Measurements from ENCODE around the gene FFAR2. TPM values are rescaled to one million over a fixed set of nuclear protein-coding genes. Genes with fewer than 3 reads are reported as not detected.
"Not testable (repeated sequence)": the region's sequence is repeated elsewhere in the genome, so short reads cannot be mapped to it uniquely, and the experiment has no call there.

Gene FFAR2
- total RNA-seq, 1 donor from 2014 or later: 2.6 TPM

DNA sequence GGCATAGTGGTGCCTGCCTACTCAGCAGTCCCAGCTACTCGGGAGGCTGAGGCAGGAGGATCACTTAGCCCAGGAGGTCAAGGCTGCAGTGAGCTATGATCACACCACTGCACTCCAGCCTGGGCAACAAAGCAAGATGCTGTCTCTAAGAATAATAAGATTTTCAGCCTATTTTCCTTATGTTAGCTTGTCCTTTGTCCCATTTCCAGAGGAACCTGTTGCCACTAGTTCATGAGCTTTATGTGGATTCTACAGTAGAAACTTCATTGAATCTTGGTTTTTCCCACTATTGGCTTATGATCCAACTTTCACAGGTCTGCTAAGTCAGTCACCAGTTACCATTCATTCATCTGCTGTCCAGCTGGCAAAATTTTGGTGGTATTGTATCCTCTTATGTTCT is 18.2 kb downstream of the FFAR2 start:
- peaks cover 19% of the 10 kb centered on the region for H3K4me1 ChIP-seq
- ATAC-seq (no peak), DNase-seq (no peak)
- H3K9me3 ChIP-seq: no peaks in the 10 kb centered on the region
- H3K4me3 ChIP-seq: no peak overlapping the region
- no peaks in the 10 kb centered on the region for H3K36me3 ChIP-seq
- no peaks in the 10 kb centered on the region for H3K27me3 ChIP-seq
- no peak overlapping the region for H3K27ac ChIP-seq
- TF ChIP-seq, protein P1, sequence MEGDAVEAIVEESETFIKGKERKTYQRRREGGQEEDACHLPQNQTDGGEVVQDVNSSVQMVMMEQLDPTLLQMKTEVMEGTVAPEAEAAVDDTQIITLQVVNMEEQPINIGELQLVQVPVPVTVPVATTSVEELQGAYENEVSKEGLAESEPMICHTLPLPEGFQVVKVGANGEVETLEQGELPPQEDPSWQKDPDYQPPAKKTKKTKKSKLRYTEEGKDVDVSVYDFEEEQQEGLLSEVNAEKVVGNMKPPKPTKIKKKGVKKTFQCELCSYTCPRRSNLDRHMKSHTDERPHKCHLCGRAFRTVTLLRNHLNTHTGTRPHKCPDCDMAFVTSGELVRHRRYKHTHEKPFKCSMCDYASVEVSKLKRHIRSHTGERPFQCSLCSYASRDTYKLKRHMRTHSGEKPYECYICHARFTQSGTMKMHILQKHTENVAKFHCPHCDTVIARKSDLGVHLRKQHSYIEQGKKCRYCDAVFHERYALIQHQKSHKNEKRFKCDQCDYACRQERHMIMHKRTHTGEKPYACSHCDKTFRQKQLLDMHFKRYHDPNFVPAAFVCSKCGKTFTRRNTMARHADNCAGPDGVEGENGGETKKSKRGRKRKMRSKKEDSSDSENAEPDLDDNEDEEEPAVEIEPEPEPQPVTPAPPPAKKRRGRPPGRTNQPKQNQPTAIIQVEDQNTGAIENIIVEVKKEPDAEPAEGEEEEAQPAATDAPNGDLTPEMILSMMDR (IDR thresholded peaks at IDR 0.05): no peak
- intact Hi-C loops (cut with DNase I): loop anchor here (10.0 kb wide), 1 partner anchor 111 kb away; the partner anchor contains the start of gene FFAR3

DNA sequence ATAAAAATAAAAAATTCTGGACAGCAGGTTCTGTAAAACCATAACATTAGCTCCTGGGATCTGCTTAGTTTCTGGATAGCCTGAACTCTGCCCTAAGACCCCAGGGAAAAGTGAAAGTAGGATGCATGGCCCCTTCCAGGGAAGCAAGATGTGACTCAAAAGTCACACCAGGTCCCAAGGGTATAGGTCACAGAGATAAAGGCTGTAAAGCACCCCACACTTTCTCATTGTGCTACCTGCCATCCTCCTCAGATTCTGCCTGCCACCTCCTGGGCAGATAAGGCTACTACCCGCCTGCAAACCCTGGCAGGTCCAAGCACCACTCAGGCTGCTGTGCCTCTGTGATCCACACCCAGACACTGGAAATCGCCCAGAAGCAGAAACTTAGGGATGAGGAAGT is 20.6 kb downstream of the FFAR2 start:
- Histone ChIP-seq H3K27ac (no peak overlapping the region), H3K36me3 (no peaks in the 10 kb centered on the region), H3K4me3 (no peak overlapping the region), H3K27me3 (no peaks in the 10 kb centered on the region), H3K9me3 (no peaks in the 10 kb centered on the region), H3K4me1 (no peaks in the 10 kb centered on the region)
- TF ChIP-seq, protein P1 (IDR thresholded peaks at IDR 0.05): peak; percentile 68
- intact Hi-C loops (cut with DNase I): loop anchor here (10.0 kb wide), 1 partner anchor 114 kb away; the partner anchor contains the start of gene FFAR3
- ATAC-seq (peak; percentile 96), DNase-seq (peak; percentile 74)

DNA sequence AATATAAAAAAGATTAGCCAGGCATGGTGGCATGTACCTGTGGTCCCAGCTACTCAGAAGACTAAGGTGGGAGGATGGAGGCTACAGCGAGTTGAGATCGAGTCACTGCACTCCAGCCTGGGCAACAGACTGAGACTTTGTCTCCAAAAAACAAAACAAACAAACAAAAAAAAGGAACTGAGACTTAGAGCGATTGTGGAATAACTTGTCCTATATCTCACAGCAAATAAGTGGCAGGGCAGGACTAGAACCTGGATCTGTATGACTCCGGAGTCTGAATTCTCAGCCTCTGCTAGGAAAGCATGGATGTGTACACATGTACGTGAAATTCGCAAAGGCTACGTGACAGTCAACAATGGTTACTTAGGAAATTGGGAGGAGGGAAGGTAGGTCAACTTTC is 22.1 kb downstream of the FFAR2 start:
- H3K27me3 ChIP-seq: no peaks in the 10 kb centered on the region
- no peaks in the 10 kb centered on the region for H3K9me3 ChIP-seq
- TF ChIP-seq, protein P1 (IDR thresholded peaks at IDR 0.05): no peak
- ATAC-seq (no peak), DNase-seq (no peak)
- intact Hi-C loops (cut with DNase I): no loop called here
- H3K4me3 ChIP-seq: no peak overlapping the region
- H3K27ac ChIP-seq: no peak overlapping the region
- H3K36me3 ChIP-seq: no peaks in the 10 kb centered on the region
- H3K4me1 ChIP-seq: no peaks in the 10 kb centered on the region

DNA sequence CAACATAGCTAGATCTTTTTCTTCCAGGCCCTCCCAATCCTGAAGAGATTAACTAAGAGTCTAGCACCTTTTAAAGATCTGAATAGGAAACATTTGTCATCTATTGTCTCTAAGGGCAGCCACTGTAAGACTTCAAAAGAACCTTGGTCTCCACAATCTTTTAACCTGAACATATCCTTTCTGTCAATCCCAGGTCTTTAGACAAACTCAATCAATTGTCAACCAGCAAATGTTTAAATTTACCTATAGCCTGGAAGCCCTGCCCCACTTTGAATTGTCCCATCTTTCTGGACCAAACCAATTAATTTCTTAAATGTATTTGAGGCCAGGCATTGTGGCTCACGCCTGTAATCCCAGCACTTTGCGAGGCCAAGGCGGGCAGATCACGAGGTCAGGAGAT is 23.0 kb downstream of the FFAR2 start:
- H3K4me1 ChIP-seq; H3K36me3 ChIP-seq; H3K9me3 ChIP-seq; H3K4me3 ChIP-seq; DNase-seq; H3K27ac ChIP-seq; ATAC-seq; H3K27me3 ChIP-seq; intact Hi-C loops (cut with DNase I): not testable (repeated sequence)

DNA sequence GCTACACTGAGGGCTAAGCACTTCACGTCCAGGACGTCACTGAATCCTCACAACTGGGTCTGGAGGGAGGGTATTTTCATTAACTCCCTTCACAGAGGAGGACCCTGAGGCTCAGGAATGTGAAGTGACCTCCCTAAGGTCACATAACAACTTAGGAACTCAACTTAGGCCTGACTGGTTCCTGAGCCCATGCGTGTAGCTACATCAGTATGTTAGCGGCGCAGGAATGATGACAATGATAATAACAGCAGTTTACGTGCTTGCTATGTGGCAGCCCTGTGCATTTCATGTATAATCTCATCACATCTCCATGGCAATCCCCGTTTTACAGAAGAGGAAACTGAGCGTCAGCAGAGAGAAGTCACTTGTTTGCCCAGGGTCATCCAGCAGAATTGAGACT is 23.9 kb downstream of the FFAR2 start:
- Histone ChIP-seq H3K27me3 (no peaks in the 10 kb centered on the region), H3K27ac (no peak overlapping the region), H3K36me3 (no peaks in the 10 kb centered on the region), H3K4me1 (no peaks in the 10 kb centered on the region), H3K4me3 (no peak overlapping the region), H3K9me3 (no peaks in the 10 kb centered on the region)
- ATAC-seq (no peak), DNase-seq (no peak)
- intact Hi-C loops (cut with DNase I): no loop called here
- TF ChIP-seq, protein P1 (IDR thresholded peaks at IDR 0.05): no peak

DNA sequence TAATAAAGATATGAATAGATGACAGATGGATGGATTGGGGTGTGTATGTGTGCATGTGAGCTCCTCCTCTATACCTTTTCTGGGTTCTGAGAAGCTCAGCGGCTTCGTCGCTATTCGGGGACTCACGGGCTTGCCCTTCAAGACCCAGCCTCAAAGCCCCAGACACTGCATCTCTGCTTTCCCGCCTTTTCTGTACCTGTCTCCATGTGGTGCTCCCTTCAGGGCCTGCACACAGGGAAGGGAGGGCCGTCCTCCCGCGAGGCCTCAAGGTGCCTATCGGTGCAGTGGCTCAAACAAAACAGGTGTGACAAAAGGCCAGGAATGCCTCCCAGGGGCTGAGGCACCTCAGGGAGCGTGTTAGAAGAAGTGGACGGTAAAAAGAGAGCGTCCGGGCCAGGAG is 26.0 kb downstream of the FFAR2 start:
- no peaks in the 10 kb centered on the region for H3K36me3 ChIP-seq
- intact Hi-C loops (cut with DNase I): no loop called here
- H3K27me3 ChIP-seq: no peaks in the 10 kb centered on the region
- TF ChIP-seq, protein P1 (IDR thresholded peaks at IDR 0.05): no peak
- no peak overlapping the region for H3K27ac ChIP-seq
- no peaks in the 10 kb centered on the region for H3K4me1 ChIP-seq
- H3K9me3 ChIP-seq: no peaks in the 10 kb centered on the region
- H3K4me3 ChIP-seq: no peak overlapping the region
- ATAC-seq (no peak), DNase-seq (no peak)

DNA sequence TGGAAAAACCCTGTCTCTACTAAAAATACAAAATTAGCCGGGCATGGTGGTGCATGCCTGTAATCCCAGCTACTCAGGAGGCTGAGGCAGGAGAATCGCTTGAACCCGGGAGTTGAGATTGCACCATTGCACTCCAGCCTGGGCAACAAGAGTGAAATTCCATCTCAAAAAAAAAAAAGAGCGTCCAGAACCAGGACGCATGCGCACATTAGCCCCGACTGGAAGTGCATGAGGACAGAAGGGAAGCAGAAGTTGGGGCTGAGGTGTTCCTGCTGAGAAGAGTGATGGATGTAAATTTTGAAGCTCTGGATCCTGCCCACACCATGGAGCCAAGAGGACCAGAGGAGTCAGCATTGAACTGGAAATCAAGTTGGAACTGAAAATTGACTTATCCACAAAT is 26.5 kb downstream of the FFAR2 start:
- H3K36me3 ChIP-seq; ATAC-seq; H3K4me3 ChIP-seq; H3K27me3 ChIP-seq; H3K9me3 ChIP-seq; H3K4me1 ChIP-seq; DNase-seq; intact Hi-C loops (cut with DNase I); H3K27ac ChIP-seq: not testable (repeated sequence)
